GM08714 (cell line): ENCODE measurements around the gene OSCP1.
A peak's percentile ranks its signal among the peaks of the same experiment; 100 is the strongest.

Source experiments
- H3K4me3 ChIP-seq: fragments of 200-500 bp; sonication (Bioruptor generic); 2 replicates; pipeline ENCODE4 v1.5.1; 2014; ENCODE audit warnings: mild to moderate bottlenecking, low read length, inconsistent platforms
- ZNF274 ChIP-seq: IDR thresholded peaks from 2 replicates; pipeline ENCODE4 v1.6.1; 2012; ENCODE audit warnings: mild to moderate bottlenecking, low read depth, low read length

The OSCP1 gene

DNA sequence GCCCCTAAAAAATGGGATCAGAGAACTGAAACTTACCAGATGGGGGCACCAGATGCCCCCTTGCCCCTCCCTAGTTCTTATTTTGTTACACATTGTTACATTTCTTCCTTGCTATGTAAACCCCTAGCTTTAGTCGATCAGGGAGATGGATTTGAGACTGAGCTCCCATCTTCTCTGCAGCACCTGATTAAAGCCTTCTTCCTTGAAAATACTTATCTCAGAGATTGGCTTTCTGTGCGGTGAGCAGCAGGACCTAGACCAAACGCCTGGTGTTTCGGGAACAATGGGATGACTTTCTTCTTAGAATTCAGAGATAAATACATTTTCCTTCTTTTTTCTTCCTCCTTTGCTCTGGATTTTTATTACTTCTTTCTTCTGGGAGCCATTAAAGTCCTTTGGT lies 35.9 kb downstream of the OSCP1 start:
- H3K4me3 ChIP-seq: no peak overlapping the region
- TF ChIP-seq ZNF274: no peak

DNA sequence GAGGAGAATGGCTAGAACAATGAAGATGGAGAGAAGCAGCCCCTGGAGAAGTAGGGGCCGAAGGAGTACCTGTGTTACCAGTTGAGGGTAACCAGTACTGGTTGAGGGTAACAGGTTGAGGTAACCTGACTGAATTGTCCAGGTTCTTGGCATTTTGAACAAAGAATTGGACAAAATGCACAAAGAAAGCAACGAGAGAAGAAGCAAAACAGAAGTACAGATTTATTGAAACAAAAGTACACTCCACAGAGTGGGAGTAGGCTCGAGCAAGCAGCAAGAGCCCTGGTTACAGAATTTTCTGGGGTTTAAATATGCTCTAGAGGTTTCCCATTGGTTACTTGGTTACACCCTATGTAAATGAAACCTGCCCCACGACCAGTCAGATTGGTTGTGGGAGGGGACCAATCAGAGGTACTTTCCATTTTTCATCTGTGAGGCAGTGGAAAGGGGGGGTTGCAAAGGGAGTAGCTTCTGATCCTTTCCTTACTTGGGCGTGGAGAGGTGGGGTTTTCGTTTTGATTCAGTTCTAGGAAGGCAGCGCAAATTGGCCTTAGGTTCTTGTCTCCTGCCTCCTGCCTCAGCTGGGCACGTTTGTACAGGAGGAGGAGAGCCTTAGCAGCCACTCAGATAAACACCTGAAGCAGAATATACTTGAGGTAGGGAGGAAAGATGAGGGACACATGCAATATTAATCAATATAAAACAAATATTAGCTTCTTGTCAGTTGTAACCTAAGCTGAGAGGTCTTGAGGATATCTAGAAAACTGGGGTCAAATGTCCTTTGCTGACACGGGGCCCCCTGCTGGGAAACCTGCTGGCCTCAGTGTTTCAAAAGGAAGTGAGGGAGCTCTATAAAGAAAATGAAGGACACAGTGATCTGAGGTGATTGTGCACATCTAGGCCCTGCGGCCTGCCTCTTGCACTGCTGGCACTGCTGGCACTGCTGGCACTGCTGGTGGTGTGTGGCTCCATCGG lies 38.3 kb downstream of the OSCP1 start:
- no peak for TF ChIP-seq ZNF274
- H3K4me3 ChIP-seq: no peak overlapping the region

DNA sequence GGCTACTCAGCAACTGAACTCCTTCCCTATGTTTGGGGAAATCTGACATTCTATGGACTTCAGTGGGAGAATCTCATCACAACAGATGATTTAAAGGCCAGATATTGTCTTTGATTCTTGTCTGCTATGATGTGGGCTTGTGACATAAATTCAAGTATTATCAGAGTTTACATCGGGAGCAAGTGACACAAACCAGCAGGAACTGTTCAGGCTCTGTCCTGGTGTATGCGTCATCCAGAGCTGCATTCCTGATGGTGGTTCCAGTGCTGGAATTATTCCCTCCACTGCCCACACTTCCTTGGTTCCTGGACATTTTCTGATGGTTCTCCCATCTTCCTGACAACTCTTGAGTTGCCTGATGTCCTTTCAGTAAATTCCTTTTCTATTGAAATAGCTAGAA lies 41.8 kb downstream of the OSCP1 start:
- TF ChIP-seq ZNF274: no peak
- H3K4me3 ChIP-seq: no peak overlapping the region

DNA sequence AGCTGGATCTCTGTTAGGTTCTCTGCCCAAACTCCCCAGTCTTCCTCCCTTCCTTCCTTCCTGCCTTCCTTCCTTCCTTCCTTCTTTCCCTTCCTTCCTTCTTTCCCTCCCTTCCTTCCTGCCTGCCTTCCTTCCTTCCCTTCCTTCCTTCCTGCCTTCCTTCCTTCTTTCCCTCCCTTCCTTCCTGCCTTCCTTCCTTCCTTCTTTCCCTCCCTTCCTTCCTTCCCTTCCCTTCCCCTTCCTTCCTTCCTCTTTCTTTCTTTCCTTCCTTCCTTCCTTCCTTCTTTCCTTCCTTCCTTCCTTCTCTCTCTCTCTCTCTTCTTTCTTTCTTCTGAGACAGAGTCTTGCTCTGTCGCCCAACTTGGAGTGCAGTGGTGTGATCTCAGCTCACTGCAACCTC lies 43.8 kb downstream of the OSCP1 start:
- no peak overlapping the region for H3K4me3 ChIP-seq
- TF ChIP-seq ZNF274: no peak

DNA sequence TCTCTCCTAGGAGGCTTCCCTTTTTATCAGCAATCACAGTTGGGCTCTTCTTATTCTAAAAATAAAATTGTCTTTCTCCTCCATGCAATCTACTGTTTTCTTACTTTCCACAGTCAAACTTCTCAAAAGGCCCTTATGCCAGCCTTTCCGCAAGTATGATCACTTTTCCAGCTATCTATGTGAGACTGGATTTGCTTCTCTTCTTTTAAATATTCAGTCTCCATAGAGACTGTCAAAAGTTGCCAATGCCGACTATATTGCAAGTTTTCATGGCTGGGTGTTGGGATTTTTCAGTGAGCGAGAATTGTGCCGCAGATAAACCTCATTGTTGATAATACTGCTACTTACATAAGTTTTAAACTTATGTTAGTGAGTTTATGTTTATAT lies 47.8 kb downstream of the OSCP1 start:
- TF ChIP-seq ZNF274: no peak
- H3K4me3 ChIP-seq: no peak overlapping the region

DNA sequence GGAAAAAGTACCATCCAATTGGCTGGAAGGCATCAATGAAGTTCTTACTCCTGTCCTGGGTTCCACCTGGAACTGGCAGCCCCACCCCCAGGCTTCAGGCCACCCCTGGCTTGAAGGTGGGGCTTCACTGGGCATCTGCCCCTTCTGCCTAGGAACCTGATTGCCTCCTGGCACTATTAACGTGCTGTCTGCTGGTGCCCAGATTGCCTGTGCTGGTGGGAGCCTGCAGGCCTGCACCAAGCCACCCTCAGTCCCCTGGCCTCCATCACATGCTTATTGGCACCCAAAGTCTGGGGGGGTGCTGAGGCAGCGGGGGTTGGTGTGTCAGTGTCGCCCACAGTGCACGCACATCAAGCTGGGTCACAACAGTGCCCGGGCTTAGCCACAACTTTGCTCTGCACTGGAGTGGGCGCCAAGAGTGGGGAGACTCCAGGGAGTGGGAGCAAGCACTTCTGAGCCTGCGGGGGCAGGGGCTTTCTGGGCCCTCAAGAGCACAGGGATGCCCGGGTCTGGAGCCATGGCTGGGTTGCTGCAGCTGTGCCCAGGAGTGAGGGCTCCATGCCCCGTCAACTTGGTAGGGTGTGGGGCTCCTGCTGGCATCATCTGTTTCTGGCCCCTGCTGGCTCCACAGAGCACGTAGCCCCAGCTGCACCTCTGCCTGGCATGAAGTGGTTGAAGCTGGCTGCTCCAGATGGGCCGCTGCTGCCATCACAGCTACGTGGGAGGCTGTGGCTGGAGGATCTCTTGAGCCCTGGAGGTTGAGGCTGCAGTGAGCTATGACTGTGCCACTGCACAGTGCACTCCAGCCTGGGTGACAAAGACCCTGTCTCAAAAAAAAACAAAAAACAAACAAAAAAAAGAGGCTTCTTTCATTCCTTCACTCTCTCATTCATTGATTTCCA lies 48.4 kb downstream of the OSCP1 start:
- peak overlapping the region; percentile 34; the same call in 1 of the 2 replicates for H3K4me3 ChIP-seq
- TF ChIP-seq ZNF274: no peak

DNA sequence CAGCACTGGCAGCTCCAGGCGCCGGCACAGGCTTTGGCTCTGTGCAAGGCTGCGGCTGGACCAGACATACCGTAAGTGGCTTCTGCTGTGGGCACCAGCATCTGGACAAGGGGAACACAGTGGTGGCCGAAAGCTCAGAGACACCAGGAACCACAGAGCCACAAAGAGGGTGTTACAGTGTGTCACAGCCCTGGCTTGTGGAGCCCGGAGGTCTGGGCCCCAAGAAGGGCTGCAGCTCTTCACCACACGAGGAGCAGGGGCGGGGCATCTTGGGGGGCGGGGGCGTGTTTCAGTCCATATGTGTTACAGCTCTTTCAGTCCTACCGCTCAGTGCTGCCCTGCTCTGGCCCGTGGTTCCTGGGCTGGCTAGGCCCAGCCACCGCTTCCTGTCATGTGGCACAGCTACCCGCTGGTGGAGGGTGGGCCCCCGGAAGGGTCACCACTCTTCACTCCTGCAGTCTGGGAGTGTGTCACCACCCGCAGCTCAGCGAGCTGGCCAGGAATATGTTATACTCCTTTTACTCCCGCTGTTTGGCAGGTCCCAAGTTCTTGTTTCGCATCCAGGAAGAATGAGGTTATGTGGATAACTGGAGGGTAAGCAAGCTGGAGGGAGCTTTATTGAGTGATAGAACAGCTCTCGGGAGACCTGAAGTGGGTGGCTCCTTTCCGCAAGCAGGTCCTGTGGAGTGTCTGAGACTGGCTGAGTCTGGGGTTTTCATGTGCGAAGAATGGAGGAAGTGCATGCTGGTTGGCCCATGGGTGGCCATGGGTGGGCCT lies 49.2 kb downstream of the OSCP1 start:
- no peak for TF ChIP-seq ZNF274
- peak overlapping the region; percentile 34; the same call in 1 of the 2 replicates for H3K4me3 ChIP-seq

DNA sequence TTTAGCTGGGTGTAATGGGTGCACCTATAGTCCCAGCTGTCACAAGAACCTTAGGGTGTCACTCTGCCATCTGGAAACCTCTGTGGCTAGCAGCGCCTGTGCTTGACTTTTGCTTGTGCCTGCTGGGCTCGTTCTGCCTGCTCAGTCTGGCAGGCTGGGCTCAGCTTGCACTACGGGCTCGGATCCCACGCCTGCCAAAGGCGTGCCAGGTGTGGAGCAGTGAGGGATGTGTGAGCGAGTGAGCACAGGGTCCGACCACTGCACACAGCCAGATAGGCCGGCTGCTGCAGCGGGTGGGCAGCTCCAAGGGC lies 49.8 kb downstream of the OSCP1 start:
- TF ChIP-seq ZNF274: no peak
- no peak overlapping the region for H3K4me3 ChIP-seq

DNA sequence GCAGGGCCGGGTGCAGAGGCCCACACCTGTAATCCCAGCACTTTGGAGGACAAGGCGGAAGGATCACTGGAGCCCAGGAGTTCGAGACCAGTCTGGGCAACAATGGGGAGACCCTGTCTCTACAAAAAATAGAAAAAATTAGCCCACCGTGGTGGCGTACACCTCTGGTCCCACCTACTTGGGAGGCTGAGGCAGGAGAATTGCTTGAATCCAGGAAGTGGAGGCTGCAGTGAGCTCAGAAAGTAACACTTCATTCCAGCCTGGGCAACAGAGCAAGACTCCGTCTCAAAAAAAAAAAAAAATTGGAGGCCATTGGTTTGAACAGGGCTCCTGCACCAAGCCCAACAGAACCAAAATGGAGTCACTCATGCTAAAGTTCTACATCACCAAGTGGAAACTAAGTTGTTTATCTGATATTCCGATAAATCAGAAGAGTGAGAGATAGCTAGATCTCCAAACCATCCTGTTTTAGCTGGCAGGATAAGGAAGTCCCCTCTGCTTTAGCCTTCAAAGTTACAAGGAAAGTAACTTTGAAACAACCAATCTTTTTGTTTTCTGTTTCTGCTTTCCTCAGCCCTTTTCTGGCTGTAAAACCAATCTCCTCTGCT lies 51.8 kb downstream of the OSCP1 start:
- TF ChIP-seq ZNF274: no peak
- H3K4me3 ChIP-seq: peak overlapping the region; percentile 88; the same call in 1 of the 2 replicates

DNA sequence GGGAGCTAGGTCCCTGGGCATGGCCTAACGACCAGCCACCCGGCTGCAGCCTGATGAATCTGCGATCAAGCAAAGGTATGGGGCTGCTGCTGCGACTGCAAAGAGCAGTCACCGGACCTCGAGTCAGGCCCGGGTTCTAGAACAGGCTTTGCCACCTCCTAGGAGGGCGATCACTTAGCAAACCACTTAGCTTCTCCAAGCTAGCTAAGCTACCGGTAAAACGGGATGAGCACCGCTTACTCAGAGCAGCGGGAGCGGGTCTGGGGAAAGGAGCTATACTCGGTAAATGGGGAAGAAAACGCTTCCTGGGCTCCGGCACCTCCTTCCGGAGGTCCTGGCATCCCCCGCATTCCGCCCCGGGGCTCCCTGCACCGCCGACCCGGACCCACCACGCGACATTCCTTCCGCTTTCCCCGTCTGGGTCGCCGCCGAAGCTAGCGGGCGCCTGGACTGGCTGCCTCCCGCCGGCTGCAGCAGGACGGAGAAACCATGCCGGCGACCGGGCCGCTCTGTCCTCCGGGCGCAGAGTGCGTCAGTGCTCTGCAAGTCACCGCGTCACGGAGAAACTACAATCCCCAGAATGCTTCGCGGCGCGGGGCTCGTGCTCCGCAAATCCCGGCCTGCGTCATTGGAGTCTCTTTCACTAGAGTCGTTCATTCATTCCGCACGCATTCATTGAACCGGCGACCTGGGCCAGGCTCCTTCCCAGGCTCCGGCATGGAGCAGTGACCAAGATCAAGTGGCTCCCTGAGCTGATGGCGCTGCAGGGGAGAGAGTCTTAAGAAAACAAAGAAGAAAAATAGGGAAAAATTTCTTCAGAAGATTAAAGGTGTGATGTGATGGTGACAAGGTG lies 52.6 kb downstream of the OSCP1 start, which contains the start of gene LSM10:
Gene LSM10 (minus strand): TSS at position 531 of the 853 bp plus-strand sequence. CDS start 3,779 bp downstream, outside the sequence.
- H3K4me3 ChIP-seq: peak within 1 kb of the TSS; percentile 88
- no peak for TF ChIP-seq ZNF274

DNA sequence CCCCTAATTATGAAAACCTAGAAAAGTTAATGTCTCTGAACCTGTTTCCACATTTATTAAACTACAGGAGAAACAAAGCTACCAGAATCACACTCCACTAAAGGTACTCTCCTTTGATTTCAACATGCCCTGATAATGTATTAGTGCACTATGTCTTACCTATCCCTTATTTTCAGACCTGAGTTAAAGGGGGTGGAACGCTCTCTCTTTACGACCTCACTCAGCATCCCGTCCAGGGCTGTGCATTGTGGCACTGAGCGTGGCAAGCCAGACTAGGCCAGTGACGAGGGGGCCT lies 53.2 kb downstream of the OSCP1 start:
- peak overlapping the region; percentile 88 for H3K4me3 ChIP-seq
- TF ChIP-seq ZNF274: no peak

DNA sequence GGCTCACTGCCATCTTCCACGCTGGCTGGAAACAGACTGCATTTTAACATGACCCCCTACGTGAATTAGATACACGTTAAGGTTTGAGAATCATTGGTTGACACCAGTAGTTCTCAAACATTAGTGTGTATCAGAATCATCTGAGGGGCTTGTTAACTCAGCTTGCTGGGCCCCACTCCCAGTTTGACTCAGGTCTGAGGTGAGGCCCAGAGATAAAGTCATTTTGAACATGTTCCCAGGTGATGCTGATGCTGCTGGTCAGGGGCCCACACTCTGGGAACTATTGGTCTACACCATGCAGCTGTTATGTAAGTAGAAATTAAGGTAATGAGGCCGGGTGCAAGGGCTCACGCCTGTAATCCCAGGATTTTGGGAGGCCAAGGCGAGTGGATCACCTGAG lies 53.9 kb downstream of the OSCP1 start:
- H3K4me3 ChIP-seq: peak overlapping the region; percentile 88; the same call in 1 of the 2 replicates
- no peak for TF ChIP-seq ZNF274

DNA sequence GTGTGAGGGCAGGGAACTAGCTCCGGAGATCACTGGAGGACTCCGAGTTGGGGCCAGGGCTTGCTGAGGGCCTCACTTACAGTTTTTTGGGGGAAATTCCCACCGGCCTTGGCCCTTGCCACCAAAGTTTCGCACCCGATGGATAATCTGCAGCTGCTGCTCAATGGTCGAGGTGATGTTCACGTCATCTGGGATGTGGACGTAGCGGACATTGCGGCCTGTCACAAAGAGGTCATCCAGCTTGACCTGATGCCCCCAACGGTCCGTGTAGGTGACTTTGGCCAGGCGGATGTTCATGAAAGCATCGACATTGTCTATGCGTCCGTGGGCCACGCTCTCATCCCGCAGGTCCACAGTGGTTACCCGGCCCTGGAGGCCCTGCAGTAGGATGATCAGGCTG lies 56.6 kb downstream of the OSCP1 start:
- no peak for TF ChIP-seq ZNF274
- H3K4me3 ChIP-seq: no peak overlapping the region
